MCF 10A (cell line): Measurements from ENCODE around the gene MEFV. TPM values are rescaled to one million over a fixed set of nuclear protein-coding genes. Genes with fewer than 3 reads are reported as not detected.

Source experiments
- BruUV-seq: library from RNA; stranded (reverse); fragments of 400-500 nt; replicated peaks from 2 replicates; lab custom pipeline; 2021; lab: Mats Ljungman, UMichigan
- CTCF ChIA-PET: fragments of 300-600 bp; sonication (Branson Sonifier 250); formaldehyde crosslinking; extraction: SDS; loops from one replicate; lab custom pipeline; 2021; ENCODE audit warnings: antibody characterized with exemption, inconsistent platforms; lab: Yijun Ruan, JAX
- POLR2A ChIA-PET: fragments of 300-600, 350-650 bp; sonication (Branson Sonifier 250); formaldehyde crosslinking; extraction: SDS; loops from one replicate; lab custom pipeline; 2020; ENCODE audit warnings: antibody characterized with exemption, inconsistent platforms; lab: Yijun Ruan, JAX
- DNase-seq: peaks from one replicate; pipeline ENCODE4 v3.0.0-alpha.2; 2018; ENCODE audit not compliant: unreplicated experiment
- H3K27ac Mint-ChIP-seq: one replicate; pipeline ENCODE4 v1.8.0; 2022; ENCODE audit warnings: mild to moderate bottlenecking, low read depth, mixed read lengths; ENCODE audit not compliant: unreplicated experiment
- H3K27me3 Mint-ChIP-seq: one replicate; pipeline ENCODE4 v1.8.0; 2022; ENCODE audit warnings: mixed read lengths; ENCODE audit not compliant: insufficient read depth, unreplicated experiment
- H3K36me3 Mint-ChIP-seq: one replicate; pipeline ENCODE4 v1.8.0; 2022; ENCODE audit warnings: mild to moderate bottlenecking, moderate library complexity, mixed read lengths; ENCODE audit not compliant: insufficient read depth, unreplicated experiment
- H3K4me1 Mint-ChIP-seq: one replicate; pipeline ENCODE4 v1.8.0; 2022; ENCODE audit warnings: mixed read lengths; ENCODE audit not compliant: insufficient read depth, unreplicated experiment
- H3K4me3 Mint-ChIP-seq: one replicate; pipeline ENCODE4 v1.8.0; 2022; ENCODE audit warnings: mild to moderate bottlenecking, moderate library complexity, mixed read lengths; ENCODE audit not compliant: unreplicated experiment
- H3K9me3 Mint-ChIP-seq: one replicate; pipeline ENCODE4 v1.8.0; 2022; ENCODE audit warnings: mixed read lengths; ENCODE audit not compliant: unreplicated experiment
- CTCF ChIP-seq: fragments of 200-600 bp; IDR thresholded peaks from one replicate; pipeline ENCODE4 v1.8.0; 2022; ENCODE audit warnings: antibody characterized with exemption, mild to moderate bottlenecking; ENCODE audit not compliant: unreplicated experiment
- intact Hi-C: fragments of 100-400 bp; cut with micrococcal nuclease; formaldehyde crosslinking; loops from 2 replicates; pipeline ENCODE4 v1.14.1; 2022
- total RNA-seq: library from RNA; stranded (reverse); gene quantifications from 2 replicates; pipeline ENCODE4 v1.2.3, GENCODE V29; 2022

The MEFV gene
- total RNA-seq, 1 experiment from 2014 or later: 0.72 TPM

DNA sequence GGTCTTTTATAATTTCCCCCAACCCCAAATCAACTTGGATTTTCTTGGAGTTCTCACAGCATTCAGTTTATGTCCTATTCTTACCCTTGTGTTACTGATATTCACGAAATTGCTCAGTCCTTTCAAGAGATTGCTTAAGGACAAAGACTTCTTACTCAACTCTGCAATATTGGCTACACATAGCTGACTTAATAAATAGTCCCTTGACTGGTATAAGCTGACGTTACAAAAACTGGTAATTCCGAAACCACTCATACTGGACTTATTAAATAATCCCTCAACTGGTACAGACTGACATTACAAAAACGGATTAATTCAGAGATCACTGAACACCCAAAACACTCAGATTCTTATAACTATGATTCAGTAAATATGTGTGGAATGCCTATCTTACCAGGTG lies 47.9 kb upstream of the MEFV start:
- POLR2A ChIA-PET: interaction anchor here (0.6 to 5.3 kb wide), 6 partner anchors 18 to 97 kb away, joined by 3 to 42 read pairs (median 4); partner anchors contain the start of genes ZNF174, ZNF263 and ZSCAN32
- H3K27me3 Mint-ChIP-seq: no peaks in the 10 kb centered on the region
- H3K4me1 Mint-ChIP-seq: no peaks in the 10 kb centered on the region
- peak overlapping the region; percentile 70 for H3K4me3 Mint-ChIP-seq
- no peak for DNase-seq
- H3K36me3 Mint-ChIP-seq: peaks cover 38% of the 10 kb centered on the region
- H3K27ac Mint-ChIP-seq: no peak overlapping the region
- CTCF ChIA-PET: interaction anchor here (0.7 to 1.8 kb wide), 4 partner anchors 10 to 153 kb away, joined by 3 to 7 read pairs (median 4); no protein-coding TSS in a partner anchor
- no peak for TF ChIP-seq CTCF
- BruUV-seq: no TSS peak
- intact Hi-C loops: no loop called here
- H3K9me3 Mint-ChIP-seq: peaks cover 32% of the 10 kb centered on the region

GRCh38 chr16:3295783-3296182 lies 39.4 kb upstream of the MEFV start:
- no TSS peak for BruUV-seq
- H3K27ac Mint-ChIP-seq: no peak overlapping the region
- no peak for DNase-seq
- TF ChIP-seq CTCF: no peak
- H3K9me3 Mint-ChIP-seq: peaks cover 28% of the 10 kb centered on the region
- H3K36me3 Mint-ChIP-seq: peaks cover 57% of the 10 kb centered on the region
- ChIA-PET CTCF (interaction anchor here (0.6 to 0.7 kb wide), 3 partner anchors 107 to 156 kb away, joined by 3 to 4 read pairs (median 3); no protein-coding TSS in a partner anchor), POLR2A (interaction anchor here (1.2 to 1.8 kb wide), 2 partner anchors 12 to 148 kb away, joined by 5 read pairs; partner anchors contain the start of genes NAA60 and ZNF597)
- H3K27me3 Mint-ChIP-seq: no peaks in the 10 kb centered on the region
- no peaks in the 10 kb centered on the region for H3K4me1 Mint-ChIP-seq
- H3K4me3 Mint-ChIP-seq: no peak overlapping the region
- intact Hi-C loops: no loop called here

GRCh38 chr16:3295209-3295608 lies 38.8 kb upstream of the MEFV start:
- no peak overlapping the region for H3K27ac Mint-ChIP-seq
- H3K9me3 Mint-ChIP-seq: peaks cover 22% of the 10 kb centered on the region
- no peaks in the 10 kb centered on the region for H3K27me3 Mint-ChIP-seq
- BruUV-seq: no TSS peak
- ChIA-PET POLR2A (interaction anchor here (1.6 kb wide), 1 partner anchor 11 kb away, joined by 7 read pairs; no protein-coding TSS in a partner anchor), CTCF (interaction anchor here (0.6 kb wide), 1 partner anchor 155 kb away, joined by 3 read pairs; no protein-coding TSS in a partner anchor)
- DNase-seq: no peak
- H3K4me3 Mint-ChIP-seq: no peak overlapping the region
- H3K36me3 Mint-ChIP-seq: peaks cover 59% of the 10 kb centered on the region
- no peak for TF ChIP-seq CTCF
- no peaks in the 10 kb centered on the region for H3K4me1 Mint-ChIP-seq
- intact Hi-C loops: no loop called here

- Mint-ChIP-seq H3K27me3 (no peaks in the 10 kb centered on the region), H3K4me3 (no peak overlapping the region), H3K36me3 (peaks cover 79% of the 10 kb centered on the region), H3K27ac (no peak overlapping the region), H3K9me3 (peaks cover 12% of the 10 kb centered on the region), H3K4me1 (no peaks in the 10 kb centered on the region)
- intact Hi-C loops: no loop called here
- TF ChIP-seq CTCF: no peak
- POLR2A ChIA-PET: interaction anchor here (1.3 kb wide), 1 partner anchor 9 kb away, joined by 10 read pairs; the partner anchor contains the start of gene ZNF263
- BruUV-seq: no TSS peak
- CTCF ChIA-PET: interaction anchor here (0.6 kb wide), 1 partner anchor 164 kb away, joined by 3 read pairs; no protein-coding TSS in a partner anchor
- no peak for DNase-seq
Measured at GRCh38 chr16:3292604-3293003, 36.2 kb upstream of the MEFV start.
